Measurements from ENCODE around the gene C1QTNF2.

GRCh38 chr5:160399402-160400353 is 29.3 kb upstream of the C1QTNF2 start, which contains the start of gene FAM200C:
- TF ChIP-seq CTCF (IDR thresholded peaks at IDR 0.05; ENCODE audit: low read length): no peak
- no peak for TF ChIP-seq EZH2 (optimal IDR thresholded peaks at IDR 0.05; ENCODE audit: low read depth, low read length)
- TF ChIP-seq EZH2phosphoT487 (IDR thresholded peaks at IDR 0.05; ENCODE audit: low read length): no peak
